Activated naive CD8-positive, alpha-beta T cell treated with anti-CD3 and anti-CD28 coated beads for 36 hours (primary cell): ENCODE data around the gene MAGEA8. TPM values are rescaled to one million over a fixed set of nuclear protein-coding genes. Genes with fewer than 3 reads are reported as not detected.
"Not testable (repeated sequence)": the region's sequence is repeated elsewhere in the genome, so short reads cannot be mapped to it uniquely, and the experiment has no call there.

Experiments used
- DNase-seq: peaks from one replicate; pipeline ENCODE4 v3.0.0; 2021
- H3K27ac Mint-ChIP-seq: one replicate; pipeline ENCODE4 v1.8.0; 2022; ENCODE audit warnings: mild to moderate bottlenecking, moderate library complexity, mixed read lengths
- H3K27me3 Mint-ChIP-seq: one replicate; pipeline ENCODE4 v1.8.0; 2022; ENCODE audit warnings: mild to moderate bottlenecking, mixed read lengths
- H3K36me3 Mint-ChIP-seq: one replicate; pipeline ENCODE4 v1.8.0; 2021; ENCODE audit warnings: mild to moderate bottlenecking, mixed read lengths
- H3K4me1 Mint-ChIP-seq: one replicate; pipeline ENCODE4 v1.8.0; 2021; ENCODE audit warnings: mixed read lengths
- H3K4me3 Mint-ChIP-seq: one replicate; pipeline ENCODE4 v1.8.0; 2022; ENCODE audit warnings: mild to moderate bottlenecking, moderate library complexity, mixed read lengths
- H3K9me3 Mint-ChIP-seq: one replicate; pipeline ENCODE4 v1.8.0; 2022; ENCODE audit warnings: mixed read lengths
- total RNA-seq, 2 experiments: library from RNA; stranded (reverse); gene quantifications; one replicate each; pipeline ENCODE4 v1.2.3, GENCODE V29; 2021

The MAGEA8 gene, protein sequence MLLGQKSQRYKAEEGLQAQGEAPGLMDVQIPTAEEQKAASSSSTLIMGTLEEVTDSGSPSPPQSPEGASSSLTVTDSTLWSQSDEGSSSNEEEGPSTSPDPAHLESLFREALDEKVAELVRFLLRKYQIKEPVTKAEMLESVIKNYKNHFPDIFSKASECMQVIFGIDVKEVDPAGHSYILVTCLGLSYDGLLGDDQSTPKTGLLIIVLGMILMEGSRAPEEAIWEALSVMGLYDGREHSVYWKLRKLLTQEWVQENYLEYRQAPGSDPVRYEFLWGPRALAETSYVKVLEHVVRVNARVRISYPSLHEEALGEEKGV
- total RNA-seq: not detected

DNA sequence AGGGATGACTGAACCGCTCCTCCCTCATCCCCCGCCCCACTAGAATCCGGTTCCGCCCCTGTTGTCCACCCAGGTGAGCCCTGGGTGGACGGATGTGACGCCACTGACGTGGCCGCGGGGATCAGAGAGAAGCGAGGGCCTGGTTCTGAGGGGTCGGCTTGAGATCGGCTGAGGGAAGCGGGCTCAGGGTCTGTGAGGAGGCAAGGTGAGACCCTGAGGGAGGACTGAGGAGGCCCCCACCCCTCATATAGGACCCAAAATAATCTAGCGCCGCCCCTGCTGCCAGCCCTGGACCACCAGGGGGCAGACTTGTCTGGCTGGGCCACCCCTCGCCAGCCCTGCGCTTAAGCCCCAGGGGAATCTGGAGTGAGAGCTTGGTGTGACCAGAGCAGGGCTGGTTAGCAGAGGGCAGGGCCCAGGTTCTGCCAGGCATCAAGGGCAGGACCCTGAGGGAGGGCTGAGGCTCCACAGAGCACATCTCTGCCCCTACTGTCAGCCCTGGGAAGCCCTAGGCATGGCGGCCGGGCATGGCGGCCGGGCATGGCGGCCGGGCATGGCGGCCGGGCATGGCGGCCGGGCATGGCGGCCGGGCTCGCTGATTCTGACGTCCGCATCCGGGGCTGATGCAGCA lies at the start of gene MAGEA8:
TSS of gene MAGEA8 (plus strand) at position 103 of the 631 bp plus-strand sequence. CDS start 3,090 bp downstream, outside the sequence.
- H3K27me3 Mint-ChIP-seq: peaks cover 5% of the 10 kb centered on the region
- H3K36me3 Mint-ChIP-seq: no peaks in the 10 kb centered on the region
- no peak for DNase-seq
- no peaks in the 10 kb centered on the region for H3K9me3 Mint-ChIP-seq
- no peak within 1 kb of the TSS for H3K27ac Mint-ChIP-seq
- no peaks in the 10 kb centered on the region for H3K4me1 Mint-ChIP-seq
- no peak within 1 kb of the TSS for H3K4me3 Mint-ChIP-seq

- Mint-ChIP-seq H3K27ac (no peak overlapping the region), H3K27me3 (no peaks in the 10 kb centered on the region), H3K4me3 (no peak overlapping the region), H3K9me3 (no peaks in the 10 kb centered on the region), H3K36me3 (peaks cover under 1% of the 10 kb centered on the region), H3K4me1 (peaks cover 27% of the 10 kb centered on the region)
- no peak for DNase-seq
Observed at GRCh38 chrX:149831473-149831872, 49.5 kb upstream of the MAGEA8 start.

DNA sequence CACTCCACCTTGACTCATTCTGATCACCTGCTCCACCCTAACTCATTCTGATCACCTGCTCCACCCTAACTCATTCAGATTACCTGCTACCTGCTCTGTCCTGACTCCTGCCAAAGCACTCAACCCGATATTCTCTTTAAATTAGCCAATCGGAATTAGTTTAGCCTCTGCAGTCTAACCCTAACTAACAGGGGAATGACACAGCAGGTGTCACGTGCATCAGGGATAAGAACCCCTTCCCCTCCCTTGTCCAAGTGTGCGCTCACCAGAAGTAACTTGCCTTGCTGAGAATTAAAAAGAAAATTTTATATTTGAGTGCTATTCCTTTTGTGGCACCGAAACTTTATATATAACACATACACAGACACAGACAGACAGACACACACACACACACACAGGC lies 44.3 kb upstream of the MAGEA8 start:
- H3K4me1 Mint-ChIP-seq: peaks cover 12% of the 10 kb centered on the region
- not testable (repeated sequence) for H3K9me3 Mint-ChIP-seq, H3K4me3 Mint-ChIP-seq, H3K27ac Mint-ChIP-seq, H3K27me3 Mint-ChIP-seq, DNase-seq, H3K36me3 Mint-ChIP-seq

DNA sequence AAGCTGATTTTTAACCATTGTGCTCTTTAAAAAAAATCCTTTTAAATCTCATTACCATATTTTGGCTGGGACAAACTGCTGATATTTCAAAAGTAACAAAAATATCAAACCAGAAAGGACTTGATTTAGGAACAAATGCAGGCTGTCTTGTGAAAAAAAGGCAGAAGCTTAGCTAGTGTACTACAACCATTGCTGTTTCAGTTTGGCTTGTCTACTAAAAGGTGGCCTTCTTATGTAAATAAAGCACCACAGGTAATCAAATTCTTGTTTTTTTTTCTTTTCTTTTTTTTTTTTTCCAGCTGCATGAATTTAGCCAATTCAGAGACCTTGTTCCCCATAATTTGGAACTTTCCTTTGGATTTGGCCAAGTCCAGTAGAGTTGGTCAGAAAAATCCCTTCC lies 43.8 kb upstream of the MAGEA8 start:
- no peak overlapping the region for H3K4me3 Mint-ChIP-seq
- peaks cover 12% of the 10 kb centered on the region for H3K4me1 Mint-ChIP-seq
- DNase-seq: no peak
- no peak overlapping the region for H3K27ac Mint-ChIP-seq
- peaks cover 3% of the 10 kb centered on the region for H3K9me3 Mint-ChIP-seq
- peaks cover 4% of the 10 kb centered on the region for H3K27me3 Mint-ChIP-seq
- H3K36me3 Mint-ChIP-seq: peaks cover 3% of the 10 kb centered on the region

- peaks cover 4% of the 10 kb centered on the region for H3K27me3 Mint-ChIP-seq
- H3K4me1 Mint-ChIP-seq: peaks cover 12% of the 10 kb centered on the region
- H3K4me3 Mint-ChIP-seq: no peak overlapping the region
- peak; percentile 22 for DNase-seq
- H3K27ac Mint-ChIP-seq: no peak overlapping the region
- H3K9me3 Mint-ChIP-seq: peaks cover 3% of the 10 kb centered on the region
- peaks cover 3% of the 10 kb centered on the region for H3K36me3 Mint-ChIP-seq
Observed at GRCh38 chrX:149837639-149838038, 43.3 kb upstream of the MAGEA8 start.

- Mint-ChIP-seq H3K4me3 (no peak overlapping the region), H3K27ac (no peak overlapping the region), H3K36me3 (peaks cover 2% of the 10 kb centered on the region), H3K9me3 (peaks cover 5% of the 10 kb centered on the region), H3K27me3 (peaks cover 12% of the 10 kb centered on the region), H3K4me1 (peaks cover 9% of the 10 kb centered on the region)
- DNase-seq: no peak
Observed at GRCh38 chrX:149841929-149842328, 39.1 kb upstream of the MAGEA8 start.

GRCh38 chrX:149845385-149845784 lies 35.6 kb upstream of the MAGEA8 start:
- H3K27me3 Mint-ChIP-seq: peaks cover 12% of the 10 kb centered on the region
- H3K27ac Mint-ChIP-seq: no peak overlapping the region
- H3K36me3 Mint-ChIP-seq: peaks cover 2% of the 10 kb centered on the region
- H3K4me3 Mint-ChIP-seq: no peak overlapping the region
- DNase-seq: no peak
- peaks cover 2% of the 10 kb centered on the region for H3K4me1 Mint-ChIP-seq
- H3K9me3 Mint-ChIP-seq: peaks cover 3% of the 10 kb centered on the region

DNA sequence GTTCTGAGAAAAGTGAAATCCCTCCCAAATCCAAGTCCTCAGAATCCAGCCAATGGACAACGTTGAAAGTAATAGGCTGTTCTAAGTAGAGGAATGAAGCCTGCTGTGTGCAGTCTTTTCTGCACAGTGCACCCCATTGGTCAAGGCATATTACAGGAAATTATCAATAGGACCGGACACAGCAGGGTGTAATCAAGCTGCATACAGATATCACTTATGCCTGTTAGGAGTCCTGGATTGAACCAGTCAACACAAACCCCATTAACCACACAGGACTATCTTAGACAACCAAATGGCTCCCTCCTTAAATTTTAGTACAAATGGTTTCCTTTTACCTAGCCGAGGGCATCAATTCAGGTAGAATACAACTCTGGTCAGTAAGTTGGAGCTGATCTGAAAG lies 34.2 kb upstream of the MAGEA8 start:
- no peak overlapping the region for H3K27ac Mint-ChIP-seq
- peaks cover 3% of the 10 kb centered on the region for H3K9me3 Mint-ChIP-seq
- H3K4me1 Mint-ChIP-seq: peaks cover 2% of the 10 kb centered on the region
- no peak overlapping the region for H3K4me3 Mint-ChIP-seq
- peaks cover 2% of the 10 kb centered on the region for H3K36me3 Mint-ChIP-seq
- H3K27me3 Mint-ChIP-seq: peaks cover 8% of the 10 kb centered on the region
- DNase-seq: no peak

DNA sequence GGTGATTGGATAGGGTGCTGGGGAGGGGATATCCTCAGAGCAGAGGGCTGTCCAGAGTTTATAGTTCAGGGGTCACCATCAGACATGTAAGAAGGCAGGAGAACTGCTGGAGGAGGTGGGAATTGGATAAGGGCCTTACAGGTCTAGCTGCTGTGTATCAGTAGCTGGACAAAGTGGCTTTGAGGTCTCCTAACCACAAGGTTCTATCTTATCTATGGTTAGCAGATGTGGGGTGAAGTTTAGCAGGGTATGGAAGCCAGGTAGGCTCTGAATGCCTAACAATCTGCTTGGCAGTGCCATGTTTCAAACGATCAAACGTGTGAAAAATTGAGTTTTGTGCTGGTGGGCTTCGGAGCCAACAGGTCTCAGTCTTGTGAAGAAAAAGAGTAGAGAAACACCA lies 32.1 kb upstream of the MAGEA8 start:
- H3K4me1 Mint-ChIP-seq: peaks cover 2% of the 10 kb centered on the region
- H3K9me3 Mint-ChIP-seq: peaks cover 2% of the 10 kb centered on the region
- no peak overlapping the region for H3K4me3 Mint-ChIP-seq
- no peaks in the 10 kb centered on the region for H3K36me3 Mint-ChIP-seq
- DNase-seq: no peak
- peaks cover 4% of the 10 kb centered on the region for H3K27me3 Mint-ChIP-seq
- no peak overlapping the region for H3K27ac Mint-ChIP-seq

DNA sequence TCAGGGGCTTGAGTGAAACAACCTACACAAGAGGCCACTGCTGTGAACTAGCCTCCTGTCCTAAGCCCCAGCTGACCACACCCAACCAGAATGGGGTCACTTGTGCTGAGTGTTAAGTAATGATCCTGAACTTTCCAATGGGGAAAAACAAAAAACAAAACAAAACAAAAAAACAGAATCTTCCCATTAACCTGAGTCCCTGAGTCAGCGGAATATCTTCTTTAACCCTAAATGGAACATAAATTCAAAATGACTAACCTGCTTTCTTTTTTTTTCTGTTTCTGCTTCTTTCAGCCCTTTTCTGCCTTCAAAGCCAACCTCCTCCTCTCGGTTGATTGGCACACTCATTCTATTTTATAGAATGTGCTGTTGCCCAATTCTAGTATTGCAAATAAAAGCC lies 31.2 kb upstream of the MAGEA8 start:
- H3K4me1 Mint-ChIP-seq: peaks cover 2% of the 10 kb centered on the region
- H3K36me3 Mint-ChIP-seq: no peaks in the 10 kb centered on the region
- no peaks in the 10 kb centered on the region for H3K27me3 Mint-ChIP-seq
- no peak overlapping the region for H3K4me3 Mint-ChIP-seq
- DNase-seq: no peak
- no peaks in the 10 kb centered on the region for H3K9me3 Mint-ChIP-seq
- no peak overlapping the region for H3K27ac Mint-ChIP-seq

- H3K4me1 Mint-ChIP-seq: no peaks in the 10 kb centered on the region
- H3K27me3 Mint-ChIP-seq: no peaks in the 10 kb centered on the region
- no peak overlapping the region for H3K4me3 Mint-ChIP-seq
- no peak overlapping the region for H3K27ac Mint-ChIP-seq
- no peaks in the 10 kb centered on the region for H3K9me3 Mint-ChIP-seq
- no peak for DNase-seq
- H3K36me3 Mint-ChIP-seq: no peaks in the 10 kb centered on the region
Observed at GRCh38 chrX:149851864-149852263, 29.1 kb upstream of the MAGEA8 start.

DNA sequence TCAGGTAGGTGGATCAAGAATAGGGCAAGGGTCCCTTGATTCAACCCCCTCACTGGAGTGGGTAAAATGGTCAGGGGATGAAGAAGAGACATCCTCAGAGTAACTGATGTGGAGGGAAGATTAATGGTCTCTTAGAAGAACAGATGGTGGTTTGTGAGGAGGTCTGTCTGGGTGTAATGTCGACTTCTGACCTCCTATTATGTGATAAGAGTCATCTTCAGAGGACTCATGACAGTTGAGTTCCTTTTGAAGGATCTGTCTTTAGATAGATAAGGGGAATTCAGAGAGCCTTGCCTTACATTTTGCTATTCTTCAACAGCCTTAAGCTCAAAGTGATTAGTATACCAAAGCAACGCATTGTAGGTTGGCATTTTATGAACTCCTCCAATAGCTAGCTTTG lies 27.1 kb upstream of the MAGEA8 start:
- Mint-ChIP-seq H3K4me1 (no peaks in the 10 kb centered on the region), H3K4me3 (no peak overlapping the region), H3K9me3 (no peaks in the 10 kb centered on the region), H3K27ac (no peak overlapping the region), H3K27me3 (peaks cover 5% of the 10 kb centered on the region), H3K36me3 (no peaks in the 10 kb centered on the region)
- DNase-seq: no peak

DNA sequence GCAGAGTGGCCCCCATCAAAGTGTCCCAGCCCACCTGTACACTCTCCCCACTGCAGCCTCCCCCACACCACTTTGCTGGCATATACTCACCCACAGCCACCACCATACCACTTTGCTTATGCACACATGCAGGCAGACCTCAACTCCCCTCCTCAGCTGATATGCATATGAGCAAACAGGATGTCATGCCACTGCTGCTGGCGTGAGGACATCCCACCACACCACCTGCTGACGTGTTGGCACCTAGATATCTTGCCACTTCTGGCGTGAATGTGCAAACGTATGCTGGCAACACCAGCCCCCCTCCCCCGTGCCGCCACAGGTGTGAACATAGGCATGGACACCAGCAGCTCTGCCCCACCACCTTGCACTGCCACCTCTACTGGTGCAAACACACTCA lies 22.4 kb upstream of the MAGEA8 start:
- Mint-ChIP-seq H3K9me3 (peaks cover 11% of the 10 kb centered on the region), H3K4me3 (no peak overlapping the region), H3K27me3 (peaks cover 17% of the 10 kb centered on the region), H3K27ac (no peak overlapping the region), H3K36me3 (no peaks in the 10 kb centered on the region), H3K4me1 (no peaks in the 10 kb centered on the region)
- DNase-seq: no peak

GRCh38 chrX:149860445-149860844 lies 20.5 kb upstream of the MAGEA8 start:
- no peaks in the 10 kb centered on the region for H3K4me1 Mint-ChIP-seq
- peaks cover 11% of the 10 kb centered on the region for H3K9me3 Mint-ChIP-seq
- H3K27ac Mint-ChIP-seq: no peak overlapping the region
- no peak overlapping the region for H3K4me3 Mint-ChIP-seq
- DNase-seq: no peak
- H3K36me3 Mint-ChIP-seq: no peaks in the 10 kb centered on the region
- H3K27me3 Mint-ChIP-seq: peaks cover 17% of the 10 kb centered on the region

DNA sequence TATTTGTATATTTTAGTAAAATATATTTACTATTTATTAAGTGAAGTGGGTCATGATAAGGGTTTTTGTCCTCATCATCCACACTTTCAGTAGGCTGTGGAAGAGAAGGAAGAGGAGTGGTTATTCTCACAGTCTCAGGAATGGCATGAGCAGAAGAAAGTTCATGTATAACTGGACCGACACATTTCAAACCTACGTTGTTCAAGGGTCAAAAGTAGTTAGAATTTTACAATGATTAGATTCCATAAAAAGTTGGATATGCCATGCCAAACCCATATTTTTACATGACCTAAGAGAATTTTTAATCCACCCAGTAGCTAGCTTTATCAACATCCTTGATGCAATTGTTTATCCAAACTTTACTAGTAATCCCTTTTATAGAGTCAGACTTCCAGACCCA lies 15.6 kb upstream of the MAGEA8 start:
- no peak for DNase-seq
- Mint-ChIP-seq H3K27me3 (peaks cover 9% of the 10 kb centered on the region), H3K4me1 (no peaks in the 10 kb centered on the region), H3K27ac (no peak overlapping the region), H3K4me3 (no peak overlapping the region), H3K36me3 (no peaks in the 10 kb centered on the region), H3K9me3 (peaks cover 4% of the 10 kb centered on the region)

GRCh38 chrX:149867488-149867887 lies 13.5 kb upstream of the MAGEA8 start:
- H3K4me1 Mint-ChIP-seq: peaks cover 5% of the 10 kb centered on the region
- no peaks in the 10 kb centered on the region for H3K9me3 Mint-ChIP-seq

More at GRCh38 chrX:149867488-149867887, 13.5 kb upstream of the MAGEA8 start:
- no peak for DNase-seq
- H3K27me3 Mint-ChIP-seq: peaks cover 3% of the 10 kb centered on the region
- H3K27ac Mint-ChIP-seq: no peak overlapping the region
- H3K36me3 Mint-ChIP-seq: no peaks in the 10 kb centered on the region
- H3K4me3 Mint-ChIP-seq: no peak overlapping the region
